HEK293 (cell line): Measurements from ENCODE around the gene HOXB8.

Experiments used
- KLF9 ChIP-seq: fragments of 450-650 bp; formaldehyde crosslinking; IDR thresholded peaks from 2 replicates; pipeline ENCODE4 v1.5.1; 2016; ENCODE audit warnings: missing biosample characterization, missing genetic modification characterization, low read depth
- SP7 ChIP-seq: fragments of 450-650 bp; formaldehyde crosslinking; IDR thresholded peaks from 2 replicates; pipeline ENCODE4 v1.5.1; 2016; ENCODE audit warnings: missing biosample characterization, missing genetic modification characterization
- ZNF223 ChIP-seq: fragments of 450-650 bp; formaldehyde crosslinking; IDR thresholded peaks from 2 replicates; pipeline ENCODE4 v1.5.1; 2016; ENCODE audit warnings: missing biosample characterization, missing genetic modification characterization
- ZNF311 ChIP-seq: fragments of 450-650 bp; formaldehyde crosslinking; IDR thresholded peaks from 2 replicates; pipeline ENCODE4 v1.5.1; 2017; ENCODE audit warnings: missing biosample characterization, missing genetic modification characterization, borderline replicate concordance
- TF ChIP-seq, protein P1 (sequence below): fragments of 450-650 bp; formaldehyde crosslinking; IDR thresholded peaks from 2 replicates; pipeline ENCODE4 v1.5.0; 2017; ENCODE audit warnings: missing biosample characterization, missing genetic modification characterization, borderline replicate concordance
- TF ChIP-seq, protein P2 (sequence below): fragments of 450-650 bp; formaldehyde crosslinking; IDR thresholded peaks from 2 replicates; pipeline ENCODE4 v1.5.1; 2016; ENCODE audit warnings: missing biosample characterization, missing genetic modification characterization
- TF ChIP-seq, protein P3 (sequence below): fragments of 450-650 bp; formaldehyde crosslinking; IDR thresholded peaks from 2 replicates; pipeline ENCODE4 v1.5.1; 2016; ENCODE audit warnings: missing biosample characterization, missing genetic modification characterization

DNA sequence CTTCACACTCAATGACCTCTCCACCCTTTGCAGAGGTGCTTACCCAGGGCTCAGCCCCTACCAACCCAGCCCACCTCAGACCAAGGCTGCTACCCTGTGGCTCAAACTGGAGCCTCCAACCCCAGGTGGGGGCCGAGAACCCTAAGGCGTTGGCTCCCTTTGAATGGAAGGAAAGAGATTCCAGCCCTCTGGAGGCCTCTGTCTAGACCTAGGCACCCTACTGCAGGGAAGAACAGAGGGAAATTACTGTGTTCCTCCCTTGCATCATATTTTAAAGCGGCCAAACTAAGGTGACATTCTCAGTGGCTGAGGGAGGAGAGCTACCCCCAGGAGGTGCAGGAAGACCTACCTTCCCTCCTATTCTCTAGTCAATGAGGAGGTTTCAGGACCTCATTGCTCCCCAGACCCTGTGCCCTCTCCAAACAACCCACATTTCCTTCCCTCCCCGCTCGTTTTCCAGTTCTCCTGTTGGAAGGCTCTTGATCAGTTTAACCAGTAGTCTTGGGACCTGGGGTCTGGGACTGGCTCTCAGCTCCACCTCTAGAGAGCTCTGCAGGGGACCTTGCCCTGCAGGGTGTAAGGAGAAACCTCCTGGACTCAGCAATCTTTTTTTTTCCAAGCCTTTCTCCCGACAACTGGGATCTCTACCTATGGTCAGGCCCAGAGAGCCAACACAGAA, 5.5 kb upstream of the HOXB8 start:
- TF ChIP-seq, protein P1, sequence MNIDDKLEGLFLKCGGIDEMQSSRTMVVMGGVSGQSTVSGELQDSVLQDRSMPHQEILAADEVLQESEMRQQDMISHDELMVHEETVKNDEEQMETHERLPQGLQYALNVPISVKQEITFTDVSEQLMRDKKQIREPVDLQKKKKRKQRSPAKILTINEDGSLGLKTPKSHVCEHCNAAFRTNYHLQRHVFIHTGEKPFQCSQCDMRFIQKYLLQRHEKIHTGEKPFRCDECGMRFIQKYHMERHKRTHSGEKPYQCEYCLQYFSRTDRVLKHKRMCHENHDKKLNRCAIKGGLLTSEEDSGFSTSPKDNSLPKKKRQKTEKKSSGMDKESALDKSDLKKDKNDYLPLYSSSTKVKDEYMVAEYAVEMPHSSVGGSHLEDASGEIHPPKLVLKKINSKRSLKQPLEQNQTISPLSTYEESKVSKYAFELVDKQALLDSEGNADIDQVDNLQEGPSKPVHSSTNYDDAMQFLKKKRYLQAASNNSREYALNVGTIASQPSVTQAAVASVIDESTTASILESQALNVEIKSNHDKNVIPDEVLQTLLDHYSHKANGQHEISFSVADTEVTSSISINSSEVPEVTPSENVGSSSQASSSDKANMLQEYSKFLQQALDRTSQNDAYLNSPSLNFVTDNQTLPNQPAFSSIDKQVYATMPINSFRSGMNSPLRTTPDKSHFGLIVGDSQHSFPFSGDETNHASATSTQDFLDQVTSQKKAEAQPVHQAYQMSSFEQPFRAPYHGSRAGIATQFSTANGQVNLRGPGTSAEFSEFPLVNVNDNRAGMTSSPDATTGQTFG: no peak
- TF ChIP-seq ZNF223 (tag by site-specific recombination) (no peak), ZNF311 (tag by site-specific recombination) (no peak), SP7 (tag by site-specific recombination) (no peak; the same call in 1 of the 2 replicates), KLF9 (tag by site-specific recombination) (no peak)
- TF ChIP-seq, protein P2, sequence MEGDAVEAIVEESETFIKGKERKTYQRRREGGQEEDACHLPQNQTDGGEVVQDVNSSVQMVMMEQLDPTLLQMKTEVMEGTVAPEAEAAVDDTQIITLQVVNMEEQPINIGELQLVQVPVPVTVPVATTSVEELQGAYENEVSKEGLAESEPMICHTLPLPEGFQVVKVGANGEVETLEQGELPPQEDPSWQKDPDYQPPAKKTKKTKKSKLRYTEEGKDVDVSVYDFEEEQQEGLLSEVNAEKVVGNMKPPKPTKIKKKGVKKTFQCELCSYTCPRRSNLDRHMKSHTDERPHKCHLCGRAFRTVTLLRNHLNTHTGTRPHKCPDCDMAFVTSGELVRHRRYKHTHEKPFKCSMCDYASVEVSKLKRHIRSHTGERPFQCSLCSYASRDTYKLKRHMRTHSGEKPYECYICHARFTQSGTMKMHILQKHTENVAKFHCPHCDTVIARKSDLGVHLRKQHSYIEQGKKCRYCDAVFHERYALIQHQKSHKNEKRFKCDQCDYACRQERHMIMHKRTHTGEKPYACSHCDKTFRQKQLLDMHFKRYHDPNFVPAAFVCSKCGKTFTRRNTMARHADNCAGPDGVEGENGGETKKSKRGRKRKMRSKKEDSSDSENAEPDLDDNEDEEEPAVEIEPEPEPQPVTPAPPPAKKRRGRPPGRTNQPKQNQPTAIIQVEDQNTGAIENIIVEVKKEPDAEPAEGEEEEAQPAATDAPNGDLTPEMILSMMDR: no peak
- TF ChIP-seq, protein P3, sequence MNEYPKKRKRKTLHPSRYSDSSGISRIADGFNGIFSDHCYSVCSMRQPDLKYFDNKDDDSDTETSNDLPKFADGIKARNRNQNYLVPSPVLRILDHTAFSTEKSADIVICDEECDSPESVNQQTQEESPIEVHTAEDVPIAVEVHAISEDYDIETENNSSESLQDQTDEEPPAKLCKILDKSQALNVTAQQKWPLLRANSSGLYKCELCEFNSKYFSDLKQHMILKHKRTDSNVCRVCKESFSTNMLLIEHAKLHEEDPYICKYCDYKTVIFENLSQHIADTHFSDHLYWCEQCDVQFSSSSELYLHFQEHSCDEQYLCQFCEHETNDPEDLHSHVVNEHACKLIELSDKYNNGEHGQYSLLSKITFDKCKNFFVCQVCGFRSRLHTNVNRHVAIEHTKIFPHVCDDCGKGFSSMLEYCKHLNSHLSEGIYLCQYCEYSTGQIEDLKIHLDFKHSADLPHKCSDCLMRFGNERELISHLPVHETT: no peak
